Liver (tissue), 9 donors: ENCODE data around the gene ADGRF4. TPM values are rescaled to one million over a fixed set of nuclear protein-coding genes. Genes with fewer than 3 reads are reported as not detected.

Experiments used
- DNase-seq: peaks from one replicate; pipeline ENCODE4 v3.0.0-alpha.2; 2017; ENCODE audit warnings: low spot score
- H3K27ac ChIP-seq, 2 donors: one replicate each; pipeline ENCODE4 v1.7.0; 2013; ENCODE audit warnings: inconsistent platforms in 2 of 2, low read length in 2 of 2, control low read depth in 1 of 2, low read depth in 1 of 2, mild to moderate bottlenecking in 1 of 2
- H3K27me3 ChIP-seq, 4 donors: one replicate each; pipeline versions ENCODE4 v1.6.1 to v1.7.0; 2013; ENCODE audit warnings: low read length in 3 of 4, inconsistent platforms in 1 of 4, mild to moderate bottlenecking in 1 of 4, moderate library complexity in 1 of 4; ENCODE audit not compliant: control insufficient read depth in 4 of 4, insufficient read depth in 4 of 4
- H3K36me3 ChIP-seq, 4 donors: one replicate each; pipeline versions ENCODE4 v1.6.1 to v1.7.0; 2013; ENCODE audit warnings: low read length in 3 of 4, mild to moderate bottlenecking in 3 of 4, low read depth in 1 of 4, moderate library complexity in 1 of 4; ENCODE audit not compliant: control insufficient read depth in 4 of 4, insufficient read depth in 3 of 4
- H3K4me1 ChIP-seq, 4 donors: one replicate each; pipeline versions ENCODE4 v1.6.1 to v1.7.0; 2013; ENCODE audit warnings: low read length in 3 of 4, mild to moderate bottlenecking in 3 of 4, moderate library complexity in 1 of 4; ENCODE audit not compliant: control insufficient read depth in 4 of 4, insufficient read depth in 4 of 4
- H3K4me3 ChIP-seq, 3 donors: one replicate each; pipeline versions ENCODE4 v1.6.1 to v1.7.0; 2013; ENCODE audit warnings: low read length in 3 of 3, control low read depth in 1 of 3, low read depth in 1 of 3, mild to moderate bottlenecking in 1 of 3
- H3K9ac ChIP-seq, 2 donors: one replicate each; pipeline ENCODE4 v1.7.0; 2013; ENCODE audit warnings: low read length in 2 of 2, mild to moderate bottlenecking in 2 of 2, moderate library complexity in 2 of 2, control low read depth in 1 of 2, low read depth in 1 of 2
- H3K9me3 ChIP-seq, 4 donors: one replicate each; pipeline versions ENCODE4 v1.6.1 to v1.7.0; 2013; ENCODE audit warnings: low read length in 3 of 4; ENCODE audit not compliant: control insufficient read depth in 4 of 4
- CTCF ChIP-seq: fragments of 150-350 bp; IDR thresholded peaks from 2 replicates; pipeline ENCODE4 v1.5.1; 2017; ENCODE audit warnings: improper control_type of control experiment, low read depth, low read length; ENCODE audit not compliant: missing input control
- EGR1 ChIP-seq, 2 donors: IDR thresholded peaks; 2 replicates each; pipeline ENCODE4 v1.6.1; 2016 to 2018; ENCODE audit warnings: antibody characterized with exemption in 2 of 2, low read depth in 2 of 2
- FOXA1 ChIP-seq: IDR thresholded peaks from 2 replicates; pipeline ENCODE4 v1.6.1; 2016; ENCODE audit warnings: antibody characterized with exemption
- FOXA2 ChIP-seq: IDR thresholded peaks from 2 replicates; pipeline ENCODE4 v1.6.1; 2016; ENCODE audit warnings: antibody characterized with exemption
- GABPA ChIP-seq, 2 donors: IDR thresholded peaks in 1 of 2; conservative IDR thresholded peaks in 1 of 2; 2 replicates each; pipeline ENCODE4 v1.6.1; 2016; ENCODE audit warnings: antibody characterized with exemption in 2 of 2, mild to moderate bottlenecking in 1 of 2, moderate library complexity in 1 of 2
- HNF4A ChIP-seq, 2 donors: conservative IDR thresholded peaks; 2 replicates each; pipeline ENCODE4 v1.6.1; 2016; ENCODE audit warnings: antibody characterized with exemption in 2 of 2, mild to moderate bottlenecking in 2 of 2
- JUND ChIP-seq, 2 donors: IDR thresholded peaks; 2 replicates each; pipeline ENCODE4 v1.6.1; 2016; ENCODE audit warnings: antibody characterized with exemption in 2 of 2
- NR2F2 ChIP-seq: IDR thresholded peaks from 2 replicates; pipeline ENCODE4 v1.6.1; 2016; ENCODE audit warnings: antibody characterized with exemption
- RAD21 ChIP-seq, 2 donors: IDR thresholded peaks; 2 replicates each; pipeline ENCODE4 v1.6.1; 2016; ENCODE audit warnings: antibody characterized with exemption in 2 of 2, mild to moderate bottlenecking in 2 of 2
- REST ChIP-seq: IDR thresholded peaks from 2 replicates; pipeline ENCODE4 v1.6.1; 2016; ENCODE audit warnings: antibody characterized with exemption, mild to moderate bottlenecking
- RXRA ChIP-seq, 2 donors: IDR thresholded peaks; 2 replicates each; pipeline ENCODE4 v1.6.1; 2017 to 2018; ENCODE audit warnings: antibody characterized with exemption in 2 of 2, mild to moderate bottlenecking in 1 of 2
- TAF1 ChIP-seq: conservative IDR thresholded peaks from 2 replicates; pipeline ENCODE4 v1.6.1; 2016; ENCODE audit warnings: antibody characterized with exemption, mild to moderate bottlenecking
- YY1 ChIP-seq: IDR thresholded peaks from 2 replicates; pipeline ENCODE4 v1.6.1; 2016; ENCODE audit warnings: antibody characterized with exemption, mild to moderate bottlenecking
- ZBTB33 ChIP-seq: IDR thresholded peaks from 2 replicates; pipeline ENCODE4 v1.6.1; 2016; ENCODE audit warnings: antibody characterized with exemption
- WGBS: extraction: QIAGEN DNeasy Blood & Tissue Kit; methylation state at CpG from one replicate; pipeline ENCODE4 v1.1.7; 2013; 5-methylcytosine and 5-hydroxymethylcytosine counted together
- polyA plus RNA-seq, 2 donors: library from polyadenylated mRNA; stranded (reverse) in 1 of 2; unstranded in 1 of 2; fragments of 200-250 nt in 1 of 2; fragments of >200 nt in 1 of 2; fragmentation: Nextera tagmentation in 1 of 2; extraction: Ambion mirVana in 1 of 2; gene quantifications; one replicate each; pipeline versions ENCODE4 v1.2.1 to v1.2.3, GENCODE V29; 2013 to 2015
- total RNA-seq, 2 donors: library from RNA; depleted of rRNA; stranded (reverse); fragments of >200 nt; gene quantifications; one replicate each; pipeline ENCODE4 v1.2.3, GENCODE V29; 2014
- TF ChIP-seq, protein P1 (sequence below): IDR thresholded peaks from 2 replicates; pipeline ENCODE4 v1.6.1; 2016; ENCODE audit warnings: antibody characterized with exemption
- TF ChIP-seq, protein P2 (sequence below): IDR thresholded peaks from 2 replicates; pipeline ENCODE4 v1.6.1; 2016; ENCODE audit warnings: antibody characterized with exemption
- donor health status: healthy.
- donor health status: healthy.
- donor health status: healthy.
- donor health status: healthy.
- donor health status: healthy.

ADGRF4 gene
- total and polyA plus RNA-seq, 4 donors = not detected

- TF ChIP-seq, protein P1, sequence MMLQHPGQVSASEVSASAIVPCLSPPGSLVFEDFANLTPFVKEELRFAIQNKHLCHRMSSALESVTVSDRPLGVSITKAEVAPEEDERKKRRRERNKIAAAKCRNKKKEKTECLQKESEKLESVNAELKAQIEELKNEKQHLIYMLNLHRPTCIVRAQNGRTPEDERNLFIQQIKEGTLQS = no peak
- TF ChIP-seq EGR1 (IDR thresholded peaks at IDR 0.05; ENCODE audit: low read depth in 2 of 2) (no peak), TAF1 (no peak), RXRA (IDR thresholded peaks at IDR 0.05) (no peak), FOXA1 (no peak), RAD21 (IDR thresholded peaks at IDR 0.05) (no peak)
These were observed 36.4 kb upstream of the ADGRF4 start (continued) for GRCh38 chr6:47661960-47662359.

- Histone ChIP-seq H3K27me3 (peaks cover 0 to 8% (median 0%) of the 10 kb centered on the region in 4 donors), H3K9me3 (no peaks in the 10 kb centered on the region), H3K36me3 (no peaks in the 10 kb centered on the region), H3K27ac (no peak overlapping the region), H3K4me3 (no peak overlapping the region), H3K4me1 (no peaks in the 10 kb centered on the region), H3K9ac (no peak overlapping the region)
- TF ChIP-seq, protein P2, sequence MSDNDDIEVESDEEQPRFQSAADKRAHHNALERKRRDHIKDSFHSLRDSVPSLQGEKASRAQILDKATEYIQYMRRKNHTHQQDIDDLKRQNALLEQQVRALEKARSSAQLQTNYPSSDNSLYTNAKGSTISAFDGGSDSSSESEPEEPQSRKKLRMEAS = no peak
- TF ChIP-seq RAD21 (IDR thresholded peaks at IDR 0.05) (no peak), ZBTB33 (no peak), FOXA1 (no peak), TAF1 (no peak), EGR1 (IDR thresholded peaks at IDR 0.05; ENCODE audit: low read depth in 2 of 2) (no peak), CTCF (no peak), HNF4A (conservative IDR thresholded peaks at IDR 0.05) (no peak), NR2F2 (no peak), REST (no peak), FOXA2 (no peak), GABPA (IDR thresholded peaks at IDR 0.05 in 1 of 2, conservative IDR thresholded peaks at IDR 0.05 in 1 of 2) (no peak), YY1 (no peak), JUND (IDR thresholded peaks at IDR 0.05) (no peak)
- TF ChIP-seq, protein P1 = no peak
- 85% methylated on average over 13 of the region's 13 CpGs for WGBS
- no peak for DNase-seq
These were observed 34.7 kb upstream of the ADGRF4 start for GRCh38 chr6:47663462-47664216.
